ENCODE measurements around the gene TNKS2. TPM values are rescaled to one million over a fixed set of nuclear protein-coding genes. Genes with fewer than 3 reads are reported as not detected.

Gene TNKS2
- total RNA-seq, 2 experiments from 2014 or later, result 47.8 to 50.4 TPM

DNA sequence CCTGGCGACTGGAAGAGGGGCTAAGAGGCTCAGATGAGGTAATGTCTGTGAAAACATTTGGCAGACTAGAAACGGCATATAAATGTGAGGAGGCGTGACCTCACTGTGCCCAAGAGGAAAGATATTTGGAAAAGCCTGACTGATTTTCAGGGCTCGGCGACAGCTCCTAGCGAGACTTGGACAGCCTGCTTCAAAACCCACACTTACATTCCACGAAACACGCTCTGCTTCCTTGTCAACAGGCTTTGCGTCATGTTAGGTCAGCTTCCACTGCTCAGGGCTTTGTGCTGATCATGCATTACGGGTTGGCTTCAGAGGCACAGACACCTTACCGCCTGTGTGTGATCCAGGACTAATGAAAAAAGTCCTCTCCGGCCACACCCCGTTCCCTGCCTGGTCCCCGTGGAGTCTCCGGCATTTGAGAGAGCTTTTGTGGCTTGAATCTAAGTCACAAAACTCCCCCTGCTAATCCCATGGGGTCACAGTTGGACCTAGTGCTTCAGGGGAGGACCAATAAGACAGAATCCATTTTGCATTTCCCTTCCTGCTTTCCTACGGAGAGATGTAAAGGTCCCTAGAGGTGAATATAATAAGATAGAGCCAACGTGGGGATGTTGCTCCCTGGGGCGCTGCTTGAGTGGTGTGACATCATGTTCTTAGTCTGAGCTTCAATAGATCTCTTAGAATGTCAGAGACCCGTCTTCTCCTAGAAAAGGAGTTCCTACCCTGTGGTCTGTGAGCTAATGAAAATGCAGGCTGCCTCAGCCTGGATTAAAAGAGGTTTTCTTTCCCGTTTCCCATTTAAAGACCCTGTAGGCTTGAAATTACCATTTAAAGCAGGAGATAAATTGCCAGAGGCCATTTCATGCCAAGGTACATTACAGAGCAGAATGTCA is 85.6 kb downstream of the TNKS2 start:
- DNase-seq (no peak), ATAC-seq (ENCODE audit: poor library complexity) (no peak)
- H3K4me1 Mint-ChIP-seq (ENCODE audit: low read depth), result peaks cover 8% of the 10 kb centered on the region
- Histone ChIP-seq H3K27ac (ENCODE audit: low read depth in 1 of 2, low read length in 2 of 2) (no peak overlapping the region), H3K4me1 (ENCODE audit: insufficient read depth, low read length) (peaks cover 9% of the 10 kb centered on the region), H3K4me3 (ENCODE audit: low read length) (no peak overlapping the region), H3K9me3 (ENCODE audit: control insufficient read depth in 1 of 2, insufficient read depth in 1 of 2, low read length in 2 of 2) (no peaks in the 10 kb centered on the region), H3K27me3 (ENCODE audit: control insufficient read depth in 1 of 2, insufficient read depth in 2 of 2, low read length in 2 of 2) (no peaks in the 10 kb centered on the region), H3K36me3 (ENCODE audit: insufficient read depth, low read length) (no peaks in the 10 kb centered on the region)
- H3K27me3 Mint-ChIP-seq, result peaks cover 7% of the 10 kb centered on the region
- ChIA-PET CTCF (no interaction called here), POLR2A (no interaction called here)
- H3K9me3 Mint-ChIP-seq, result peaks cover 5% of the 10 kb centered on the region
- no peaks in the 10 kb centered on the region for H3K36me3 Mint-ChIP-seq (ENCODE audit: low read depth)
- intact Hi-C loops (cut with DNase I, micrococcal nuclease), result no loop called here
- TF ChIP-seq, protein P1, sequence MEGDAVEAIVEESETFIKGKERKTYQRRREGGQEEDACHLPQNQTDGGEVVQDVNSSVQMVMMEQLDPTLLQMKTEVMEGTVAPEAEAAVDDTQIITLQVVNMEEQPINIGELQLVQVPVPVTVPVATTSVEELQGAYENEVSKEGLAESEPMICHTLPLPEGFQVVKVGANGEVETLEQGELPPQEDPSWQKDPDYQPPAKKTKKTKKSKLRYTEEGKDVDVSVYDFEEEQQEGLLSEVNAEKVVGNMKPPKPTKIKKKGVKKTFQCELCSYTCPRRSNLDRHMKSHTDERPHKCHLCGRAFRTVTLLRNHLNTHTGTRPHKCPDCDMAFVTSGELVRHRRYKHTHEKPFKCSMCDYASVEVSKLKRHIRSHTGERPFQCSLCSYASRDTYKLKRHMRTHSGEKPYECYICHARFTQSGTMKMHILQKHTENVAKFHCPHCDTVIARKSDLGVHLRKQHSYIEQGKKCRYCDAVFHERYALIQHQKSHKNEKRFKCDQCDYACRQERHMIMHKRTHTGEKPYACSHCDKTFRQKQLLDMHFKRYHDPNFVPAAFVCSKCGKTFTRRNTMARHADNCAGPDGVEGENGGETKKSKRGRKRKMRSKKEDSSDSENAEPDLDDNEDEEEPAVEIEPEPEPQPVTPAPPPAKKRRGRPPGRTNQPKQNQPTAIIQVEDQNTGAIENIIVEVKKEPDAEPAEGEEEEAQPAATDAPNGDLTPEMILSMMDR (IDR thresholded peaks at IDR 0.05), result no peak
- no peak overlapping the region for H3K27ac Mint-ChIP-seq
- no peak overlapping the region for H3K4me3 Mint-ChIP-seq

- no peak overlapping the region for H3K4me3 ChIP-seq (ENCODE audit: low read length)
- H3K4me1 ChIP-seq (ENCODE audit: insufficient read depth, low read length), result peaks cover 9% of the 10 kb centered on the region
- TF ChIP-seq, protein P1 (IDR thresholded peaks at IDR 0.05), result no peak
- no peaks in the 10 kb centered on the region for H3K27me3 ChIP-seq (ENCODE audit: control insufficient read depth in 1 of 2, insufficient read depth in 2 of 2, low read length in 2 of 2)
- Mint-ChIP-seq H3K27ac (no peak overlapping the region), H3K4me3 (no peak overlapping the region), H3K36me3 (ENCODE audit: low read depth) (no peaks in the 10 kb centered on the region), H3K9me3 (peaks cover 5% of the 10 kb centered on the region), H3K27me3 (peaks cover 12% of the 10 kb centered on the region), H3K4me1 (ENCODE audit: low read depth) (peaks cover 8% of the 10 kb centered on the region)
- ATAC-seq (ENCODE audit: poor library complexity) (no peak), DNase-seq (no peak)
- H3K9me3 ChIP-seq (ENCODE audit: control insufficient read depth in 1 of 2, insufficient read depth in 1 of 2, low read length in 2 of 2), result no peaks in the 10 kb centered on the region
- H3K27ac ChIP-seq (ENCODE audit: low read depth in 1 of 2, low read length in 2 of 2), result no peak overlapping the region
- intact Hi-C loops (cut with DNase I, micrococcal nuclease), result no loop called here
- CTCF ChIA-PET, result no interaction called here
- POLR2A ChIA-PET, result interaction anchor here (0.8 kb wide), 1 partner anchor 15 kb away, joined by 3 read pairs; no protein-coding TSS in a partner anchor
- no peaks in the 10 kb centered on the region for H3K36me3 ChIP-seq (ENCODE audit: insufficient read depth, low read length)
Observed at GRCh38 chr10:91884536-91884935, 86.3 kb downstream of the TNKS2 start.

DNA sequence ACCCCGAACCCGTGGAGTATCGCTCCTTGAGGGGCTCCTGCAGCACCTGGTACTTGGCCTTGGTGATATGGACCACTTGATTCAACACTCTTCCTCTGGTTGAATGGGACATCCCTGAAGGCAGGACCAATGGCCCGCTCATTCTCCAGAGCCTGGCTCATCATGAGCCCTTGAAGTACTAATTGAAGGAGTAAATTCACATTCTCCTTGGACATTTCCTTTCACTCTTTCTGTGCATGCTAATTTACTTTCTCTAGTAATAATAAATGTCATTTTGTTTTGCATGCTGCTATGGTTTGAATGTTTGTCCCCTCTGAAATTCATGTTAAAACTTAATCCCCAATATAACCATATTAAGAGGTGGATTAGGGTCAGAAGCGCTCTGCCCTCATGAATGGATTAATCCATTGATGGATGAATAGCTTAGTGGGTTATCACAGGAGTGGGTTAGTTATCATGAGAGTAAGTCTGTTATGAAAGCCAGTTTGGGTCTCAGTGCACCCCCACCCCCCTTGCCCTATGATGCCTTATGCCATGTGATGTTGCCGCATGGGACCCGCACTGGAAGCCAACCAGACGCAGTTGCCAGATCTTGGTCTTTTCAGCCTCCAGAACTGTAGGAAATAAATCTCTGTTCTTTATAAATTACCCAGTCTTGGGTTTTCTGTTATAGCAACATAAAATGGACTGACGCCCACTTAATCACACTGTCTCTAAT is 87.3 kb downstream of the TNKS2 start:
- Mint-ChIP-seq H3K4me1 (ENCODE audit: low read depth) (peaks cover 8% of the 10 kb centered on the region), H3K27ac (no peak overlapping the region), H3K27me3 (peaks cover 19% of the 10 kb centered on the region), H3K9me3 (peaks cover 5% of the 10 kb centered on the region), H3K4me3 (no peak overlapping the region), H3K36me3 (ENCODE audit: low read depth) (no peaks in the 10 kb centered on the region)
- TF ChIP-seq, protein P1 (IDR thresholded peaks at IDR 0.05), result no peak
- intact Hi-C loops (cut with DNase I, micrococcal nuclease), result no loop called here
- ChIA-PET CTCF (no interaction called here), POLR2A (interaction anchor here (0.8 kb wide), 1 partner anchor 16 kb away, joined by 3 read pairs; no protein-coding TSS in a partner anchor)
- no peak for ATAC-seq (ENCODE audit: poor library complexity)
- Histone ChIP-seq H3K27ac (ENCODE audit: low read depth in 1 of 2, low read length in 2 of 2) (no peak overlapping the region), H3K9me3 (ENCODE audit: control insufficient read depth in 1 of 2, insufficient read depth in 1 of 2, low read length in 2 of 2) (no peaks in the 10 kb centered on the region), H3K4me3 (ENCODE audit: low read length) (no peak overlapping the region), H3K4me1 (ENCODE audit: insufficient read depth, low read length) (peaks cover 9% of the 10 kb centered on the region), H3K36me3 (ENCODE audit: insufficient read depth, low read length) (no peaks in the 10 kb centered on the region), H3K27me3 (ENCODE audit: control insufficient read depth in 1 of 2, insufficient read depth in 2 of 2, low read length in 2 of 2) (no peaks in the 10 kb centered on the region)
- DNase-seq, result no peak
